Endometrial microvascular endothelial cells (primary cell): ENCODE data around the gene TGM2. TPM values are rescaled to one million over a fixed set of nuclear protein-coding genes. Genes with fewer than 3 reads are reported as not detected.

Experiments
- in situ Hi-C: cut with HindIII; loops from 2 replicates; pipeline ENCODE4 v1.10.0; 2017; ENCODE audit warnings: low sequenced_read_pairs, low pct_unique_long_range_greater_than_20kb; ENCODE audit errors: inconsistent ontology term
- total RNA-seq: library from RNA; depleted of rRNA; stranded (reverse); fragments of >200 nt; gene quantifications from one replicate; pipeline ENCODE4 v1.2.3, GENCODE V29; 2015; ENCODE audit errors: inconsistent ontology term

Gene TGM2
- total RNA-seq, result 741 TPM

DNA sequence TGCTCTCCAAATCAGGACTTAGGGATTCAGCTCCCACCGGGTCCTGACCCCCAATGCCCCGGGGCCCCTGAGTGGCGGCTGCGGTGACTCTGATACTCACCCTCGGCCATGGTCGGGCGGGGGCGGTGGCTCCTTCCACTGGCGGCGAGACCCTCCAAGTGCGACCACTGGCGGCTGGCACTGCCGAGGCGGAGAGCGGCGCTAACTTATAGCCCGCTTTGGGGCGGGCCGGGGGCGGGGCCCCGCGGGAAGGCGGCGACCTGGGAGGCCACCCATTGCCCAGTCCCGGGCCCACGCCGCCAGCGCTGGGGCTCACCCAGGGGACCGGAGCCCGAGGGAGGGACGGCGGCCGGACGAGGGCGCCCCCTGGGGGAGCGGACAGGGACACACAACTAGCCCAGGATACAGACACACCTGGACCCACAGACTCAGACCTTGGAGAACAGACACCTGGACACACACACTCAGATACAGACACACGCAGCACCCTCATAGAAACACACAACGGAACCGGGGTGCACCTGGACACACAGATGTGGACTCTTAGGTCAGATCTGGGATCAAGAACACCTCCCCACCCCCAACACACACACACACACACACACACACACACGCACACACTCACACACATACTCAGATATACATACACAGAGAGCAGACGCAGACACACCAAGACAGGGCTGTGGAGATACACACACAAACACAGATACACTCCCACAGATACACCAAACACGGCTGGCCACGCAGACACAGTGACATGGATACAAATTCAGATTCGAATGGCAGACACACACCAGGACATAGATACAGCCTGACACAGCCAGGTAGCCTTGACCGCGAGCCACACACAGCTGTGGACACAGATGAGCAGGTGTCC lies at the start of gene TGM2:
Gene TGM2, minus strand, starts transcription at position 182 of the 877 bp plus-strand sequence. Its CDS starts 72 bp downstream, at position 110.
- in situ Hi-C loops, result loop anchor here (10.0 kb wide), 1 partner anchor 91 kb away; no protein-coding TSS in a partner anchor

DNA sequence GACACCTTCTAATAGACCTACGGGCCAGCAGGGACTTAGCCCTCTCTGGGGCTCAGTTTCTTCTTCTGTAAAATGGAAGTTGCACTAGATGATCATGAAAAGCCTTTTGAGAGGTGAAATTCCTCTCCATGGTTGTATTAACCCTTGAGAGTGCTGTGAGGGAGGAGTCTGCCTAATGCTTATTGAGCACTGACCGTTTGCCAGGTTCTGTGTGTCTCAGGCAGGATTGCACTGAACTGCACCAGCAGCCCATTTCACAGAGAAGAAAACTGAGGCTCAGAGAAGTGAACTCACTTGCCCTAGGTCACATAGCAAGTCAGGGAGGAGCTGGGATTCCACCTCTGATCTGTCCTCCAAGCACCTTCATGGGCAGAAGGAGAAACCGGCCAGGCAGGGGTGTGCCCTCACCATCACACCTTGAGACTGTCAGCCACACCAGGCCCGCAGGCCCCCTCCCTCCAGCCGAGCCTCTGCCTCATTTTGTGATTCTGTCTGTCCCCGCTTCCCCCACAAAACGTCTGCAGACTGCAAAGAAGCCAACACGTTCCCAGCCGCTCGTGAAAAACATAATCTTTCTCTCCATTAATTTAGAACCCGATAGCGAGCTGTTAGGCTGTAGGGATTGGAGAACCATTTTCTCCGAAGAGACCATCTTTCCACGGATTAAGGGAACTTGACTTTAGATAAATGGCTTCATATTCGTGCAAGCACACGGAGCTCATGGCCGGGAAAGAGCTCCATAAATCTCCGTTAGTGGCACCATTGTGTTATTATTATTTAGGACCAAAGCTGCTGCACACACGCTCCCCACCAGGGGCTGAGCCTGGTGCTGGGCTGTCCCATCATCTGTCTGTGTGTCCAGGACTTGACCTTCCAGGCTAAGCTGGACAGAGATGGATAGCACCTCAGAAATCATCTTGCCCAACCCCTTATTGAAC lies 49.5 kb upstream of the TGM2 start:
- in situ Hi-C loops, result no loop called here

DNA sequence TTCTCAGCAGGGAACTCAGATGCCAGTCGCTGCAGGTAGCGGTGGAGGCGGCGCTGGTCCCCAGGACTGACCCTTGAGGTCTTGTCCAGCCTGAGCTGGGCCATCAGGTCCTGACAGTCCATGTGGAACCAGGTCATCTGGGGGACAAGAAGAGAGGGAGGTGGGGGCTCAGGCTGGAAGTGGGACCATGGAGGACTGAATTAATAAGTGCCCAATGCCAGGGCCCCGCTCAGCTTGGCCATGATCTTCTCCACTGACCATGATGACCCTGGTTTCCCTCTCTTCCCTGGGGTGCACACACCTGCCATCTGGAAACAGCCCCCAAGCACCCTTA lies 48.5 kb upstream of the TGM2 start:
- in situ Hi-C loops, result no loop called here

DNA sequence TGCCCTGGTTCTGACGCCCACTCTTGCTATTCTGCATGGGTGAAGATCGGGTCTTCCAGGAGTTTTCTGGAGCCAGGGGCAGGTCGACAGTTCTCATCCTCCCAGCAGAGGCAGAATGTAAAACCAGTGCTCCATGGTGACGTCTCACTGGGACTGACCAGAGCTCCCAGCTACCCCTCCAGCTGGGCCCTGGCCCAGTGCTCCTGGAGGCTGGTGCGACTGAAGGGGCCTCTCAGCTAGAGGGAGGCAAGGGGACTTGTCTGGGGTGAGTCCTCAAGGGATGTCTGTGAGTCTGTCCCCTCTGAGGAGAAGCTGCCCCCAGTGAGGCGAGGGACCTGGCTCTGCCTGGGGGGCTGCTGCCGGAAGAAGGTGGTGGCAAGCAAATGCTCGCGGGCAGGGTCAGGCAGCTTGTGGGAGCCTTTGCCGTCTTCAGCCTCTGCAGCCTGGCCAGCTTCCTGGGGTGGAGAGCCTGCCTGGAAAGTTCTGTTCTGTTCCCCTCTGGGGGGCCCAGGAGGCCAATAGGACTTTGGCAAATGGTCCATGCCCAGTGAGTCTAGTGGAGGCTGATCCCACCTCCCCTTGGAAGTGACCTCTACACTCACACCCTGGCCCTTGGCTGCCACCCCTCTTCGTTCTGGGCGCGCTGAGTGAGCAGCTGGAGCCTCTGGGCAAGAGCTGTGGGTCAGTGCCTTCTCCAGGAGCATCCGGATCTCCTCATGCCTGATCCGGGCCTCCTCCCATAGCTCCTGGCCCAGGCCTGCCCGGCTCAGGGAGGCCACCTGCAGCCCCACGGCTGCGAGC lies 47.9 kb upstream of the TGM2 start:
- in situ Hi-C loops, result no loop called here

DNA sequence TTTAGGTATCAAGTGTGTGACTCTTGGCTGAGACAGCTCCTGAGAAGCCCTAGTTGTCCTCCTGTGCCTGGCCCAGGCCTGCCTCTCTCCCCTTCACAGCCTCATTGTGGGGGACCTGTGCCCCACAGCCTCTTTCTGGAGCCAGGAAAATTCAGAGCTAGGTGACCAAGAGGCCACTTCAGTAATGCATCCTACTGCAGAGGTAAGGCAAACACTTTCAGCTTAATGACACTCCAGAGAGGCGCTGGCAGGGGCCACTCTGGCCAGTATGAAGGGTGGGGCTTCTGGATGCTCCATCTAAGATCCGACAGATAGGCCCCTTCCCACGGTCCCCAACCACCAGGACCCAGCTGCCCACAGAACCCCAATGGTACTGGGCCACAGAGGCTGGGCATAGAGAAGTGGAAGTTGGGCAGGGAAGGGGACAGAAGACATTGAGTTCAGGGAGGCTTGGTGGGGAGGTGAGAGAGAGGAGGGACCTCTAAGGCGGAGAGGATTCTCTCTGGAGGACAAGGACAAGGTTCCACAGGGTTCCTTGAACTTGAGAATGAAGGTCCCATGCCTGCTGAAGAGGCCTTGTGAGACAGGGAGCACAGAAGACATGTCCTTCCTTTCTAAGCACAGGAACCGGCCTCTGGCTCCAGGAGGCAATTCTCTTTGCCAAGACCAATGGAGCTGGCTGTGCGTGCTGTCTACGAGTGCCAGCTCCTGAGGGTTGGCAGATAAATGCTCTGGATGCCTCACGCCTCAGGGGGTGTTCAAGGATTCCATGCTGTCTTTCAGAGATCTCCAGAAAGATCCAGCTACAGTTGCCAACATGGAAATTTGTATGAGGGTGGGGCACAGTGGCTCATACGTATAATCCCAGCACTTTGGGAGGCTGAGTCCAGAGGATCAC lies 46.4 kb upstream of the TGM2 start:
- in situ Hi-C loops, result no loop called here

DNA sequence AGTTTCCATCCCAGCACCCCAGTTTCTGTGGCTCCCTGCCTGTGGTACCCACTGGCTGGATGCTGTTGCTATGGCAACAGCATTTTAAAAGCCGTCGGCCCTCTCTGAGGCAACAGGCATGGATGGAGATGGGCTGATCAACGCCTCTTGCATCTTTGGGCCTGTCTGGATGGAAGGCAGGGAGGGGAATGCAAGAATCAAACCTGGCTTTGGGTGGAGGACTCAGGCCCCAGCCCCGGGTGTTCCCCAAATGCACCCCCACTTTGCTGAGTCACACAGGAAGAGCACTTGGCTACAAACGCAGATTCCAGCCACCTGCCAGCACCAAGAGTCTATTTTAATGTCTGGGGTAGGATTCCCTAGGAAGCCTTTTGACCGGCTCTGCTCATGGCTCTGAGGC lies 45.7 kb upstream of the TGM2 start:
- in situ Hi-C loops, result no loop called here

DNA sequence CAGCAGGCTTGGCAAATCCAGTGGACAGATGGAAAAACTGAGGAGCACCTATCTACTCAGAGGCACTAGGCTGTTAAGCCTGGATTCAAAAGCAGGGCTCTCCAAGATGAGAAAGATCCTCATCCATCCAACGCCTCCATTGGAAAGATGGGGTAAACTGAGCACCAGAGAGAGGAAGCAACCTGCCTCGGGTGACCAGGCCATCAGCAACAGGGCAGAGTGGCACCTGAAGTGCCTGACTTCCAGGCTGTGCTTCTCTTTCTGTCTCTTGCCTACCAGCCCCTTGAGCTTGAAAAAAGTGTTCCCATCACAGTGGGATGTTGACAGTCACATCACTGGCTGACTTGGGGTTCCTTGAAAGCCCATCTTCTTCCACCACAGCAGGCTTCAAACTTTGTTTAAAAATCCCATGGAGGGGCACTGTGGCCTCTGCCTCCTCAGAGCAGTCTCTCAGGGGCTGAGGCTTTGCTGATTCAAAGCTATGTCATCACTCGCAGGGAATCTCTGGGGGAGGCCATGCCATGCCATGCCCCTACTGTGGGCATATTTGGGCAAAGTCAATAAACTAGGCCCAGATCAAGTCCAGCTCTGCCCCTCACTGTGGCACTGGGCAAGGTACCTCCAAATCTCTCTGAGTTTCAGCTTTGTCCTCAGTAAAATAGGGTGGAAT lies 44.8 kb upstream of the TGM2 start:
- in situ Hi-C loops, result no loop called here

DNA sequence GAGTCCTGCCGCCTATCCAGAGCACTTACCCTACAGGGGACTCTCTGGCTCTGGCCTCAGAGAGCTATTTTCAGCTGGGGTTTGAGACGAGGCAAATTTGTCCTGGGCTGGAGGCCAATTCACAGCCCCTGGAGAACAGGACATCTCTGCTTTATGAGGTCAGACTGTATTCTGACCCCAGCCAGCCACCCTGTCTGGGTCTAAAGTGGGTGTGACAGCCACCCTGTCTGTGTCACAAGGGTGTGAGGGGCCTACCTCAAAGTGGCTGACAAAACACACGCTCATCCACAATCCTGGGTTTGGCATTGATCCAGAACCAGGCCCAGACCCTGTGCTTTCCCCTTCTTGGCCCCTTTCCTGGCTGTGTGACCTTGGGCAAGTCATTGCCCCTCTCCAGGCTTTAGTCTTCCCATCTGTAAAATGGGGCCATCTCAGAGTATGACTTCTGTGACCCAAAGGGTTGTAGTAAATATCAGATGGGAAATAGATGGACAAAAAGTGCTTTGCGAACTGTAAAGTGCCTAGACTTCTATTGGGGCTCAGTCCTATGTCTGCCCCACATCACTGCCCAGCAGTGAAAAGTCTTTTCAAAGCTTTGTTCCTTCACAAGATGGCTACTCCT lies 44.1 kb upstream of the TGM2 start:
- in situ Hi-C loops, result no loop called here

DNA sequence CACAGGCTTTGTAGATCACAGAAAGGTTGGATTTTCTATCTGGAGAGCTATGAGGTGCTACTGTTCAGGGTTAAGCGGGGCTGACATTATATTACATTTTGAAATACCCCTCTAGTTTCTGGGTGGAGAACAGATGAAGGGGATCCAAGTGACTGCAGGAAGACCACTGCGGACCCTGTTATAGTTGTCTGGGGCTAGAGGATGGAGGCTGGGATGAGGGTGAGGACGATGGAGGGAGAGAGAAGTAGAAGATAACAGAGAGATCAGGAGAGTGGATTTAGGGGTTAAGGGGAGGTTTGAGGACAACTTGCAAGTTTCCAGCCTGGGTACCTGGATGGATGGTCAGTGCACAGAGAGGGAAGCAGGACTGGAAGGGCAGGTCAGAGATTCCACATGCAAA lies 43.5 kb upstream of the TGM2 start:
- in situ Hi-C loops, result no loop called here

DNA sequence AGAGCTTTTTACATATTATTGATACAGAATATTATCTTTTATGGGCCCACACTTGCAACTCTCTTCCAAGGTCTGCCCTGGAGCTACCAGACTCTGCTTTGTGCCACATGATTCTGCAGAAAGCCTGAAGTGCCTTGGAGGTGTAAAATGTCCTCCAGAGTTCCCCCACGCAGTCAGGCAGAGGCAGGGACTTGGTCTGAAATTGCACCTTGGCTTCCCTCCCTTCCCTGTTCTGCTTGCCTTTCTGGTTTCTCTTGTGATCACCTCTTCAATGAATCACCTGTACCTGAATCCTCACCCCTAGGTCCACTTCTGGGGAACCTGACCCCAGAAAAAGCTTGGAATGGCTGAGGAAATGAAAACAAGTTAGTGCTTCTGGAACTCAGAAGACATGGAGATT lies 43.0 kb upstream of the TGM2 start:
- in situ Hi-C loops, result no loop called here

DNA sequence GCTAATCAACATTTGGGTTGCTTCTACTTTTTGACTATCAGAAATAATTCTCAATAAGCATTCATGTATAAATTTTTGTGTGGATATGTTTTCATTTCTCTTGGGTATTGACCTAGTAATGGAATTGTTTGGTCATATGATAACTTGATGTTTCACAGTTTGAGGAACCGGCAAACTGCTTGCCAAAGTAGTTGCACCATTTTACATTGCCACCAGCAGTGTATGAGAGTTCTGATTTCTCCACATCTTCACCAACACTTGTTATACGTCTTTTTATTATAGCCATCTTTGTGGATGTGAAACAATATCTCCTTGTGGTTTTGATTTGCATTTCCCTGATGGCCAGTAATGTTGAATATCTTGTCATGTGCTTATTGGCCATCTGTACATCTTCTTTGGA lies 42.6 kb upstream of the TGM2 start:
- in situ Hi-C loops, result no loop called here

DNA sequence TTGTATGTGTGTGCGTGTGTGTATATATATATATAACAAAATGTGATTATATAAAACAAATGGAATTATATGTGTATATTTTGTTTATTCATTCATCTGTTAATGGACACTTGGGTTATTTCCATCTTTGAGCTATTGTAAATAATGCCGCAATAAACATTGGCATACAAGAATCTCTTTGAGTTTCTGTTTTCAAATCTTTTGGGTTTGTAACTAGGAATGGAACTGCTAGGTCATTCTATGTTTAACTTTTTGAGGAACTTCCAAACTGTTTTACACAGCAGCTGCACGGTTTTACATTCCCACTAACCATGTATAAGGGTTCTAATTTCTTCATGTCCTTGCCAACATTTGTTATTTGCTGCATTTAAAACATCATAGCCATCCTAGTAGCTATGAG lies 39.9 kb upstream of the TGM2 start:
- in situ Hi-C loops, result no loop called here

DNA sequence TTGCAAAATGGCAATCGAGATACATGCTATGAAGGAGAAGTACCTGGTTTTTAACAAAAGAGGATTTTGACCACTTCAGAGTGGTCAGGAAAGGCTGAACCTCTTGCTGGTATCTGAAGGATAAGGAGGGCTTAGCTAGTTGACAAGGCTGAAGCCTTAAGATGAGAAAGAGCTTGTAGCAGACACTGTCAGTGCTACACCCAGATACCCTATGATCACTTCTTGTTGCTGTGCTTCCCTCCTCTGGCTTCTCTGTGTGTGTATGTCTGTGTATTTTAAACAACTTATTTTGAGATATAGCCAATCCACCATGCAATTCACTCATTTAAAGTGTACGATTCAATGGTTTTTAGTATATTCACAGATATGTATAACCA lies 38.9 kb upstream of the TGM2 start:
- in situ Hi-C loops, result no loop called here

DNA sequence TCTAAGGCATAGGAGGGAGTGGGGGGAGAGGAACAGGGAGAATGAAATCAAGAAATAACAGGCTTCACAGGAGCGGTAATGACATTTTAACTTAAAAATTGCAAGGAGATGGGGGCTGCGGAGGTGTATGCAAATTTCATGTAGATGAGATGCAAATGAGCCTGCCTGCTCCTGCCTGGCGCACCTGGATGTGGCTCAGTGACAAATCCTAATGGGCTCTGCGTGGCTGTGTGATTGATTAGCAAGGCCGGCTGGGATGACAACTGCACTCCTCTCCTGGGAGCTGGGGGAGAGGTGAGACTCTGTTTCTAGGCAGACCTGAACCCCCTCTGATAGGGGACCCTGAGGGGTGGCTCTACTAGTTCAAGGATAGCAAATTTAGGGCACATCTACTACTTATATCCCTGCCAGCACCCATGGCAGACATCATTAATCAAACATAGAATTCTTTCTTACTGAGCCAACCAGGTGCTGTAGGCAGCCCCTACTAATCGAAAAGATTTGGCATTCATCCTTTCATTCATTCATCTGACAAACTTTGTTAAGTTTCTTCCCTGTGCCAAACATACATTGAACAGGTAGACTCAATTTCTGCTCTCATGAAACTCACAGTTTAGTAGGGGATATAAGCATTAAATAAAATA lies 38.4 kb upstream of the TGM2 start:
- in situ Hi-C loops, result no loop called here

DNA sequence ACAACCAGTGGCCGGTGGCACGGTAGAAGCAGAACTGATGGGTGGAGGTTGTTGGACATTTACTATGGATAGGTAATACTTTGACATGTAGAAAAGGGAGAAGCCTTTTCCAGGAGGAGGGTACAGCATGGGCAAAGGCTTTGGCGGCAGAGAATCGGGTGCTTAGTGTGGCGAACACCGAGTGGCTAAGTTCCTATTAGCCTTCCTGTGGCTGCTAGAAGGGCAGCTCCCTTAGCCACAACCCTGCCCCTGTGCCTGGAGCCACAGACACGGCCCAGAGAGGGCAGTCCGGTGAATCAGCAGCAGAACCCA lies 37.9 kb upstream of the TGM2 start:
- in situ Hi-C loops, result no loop called here

DNA sequence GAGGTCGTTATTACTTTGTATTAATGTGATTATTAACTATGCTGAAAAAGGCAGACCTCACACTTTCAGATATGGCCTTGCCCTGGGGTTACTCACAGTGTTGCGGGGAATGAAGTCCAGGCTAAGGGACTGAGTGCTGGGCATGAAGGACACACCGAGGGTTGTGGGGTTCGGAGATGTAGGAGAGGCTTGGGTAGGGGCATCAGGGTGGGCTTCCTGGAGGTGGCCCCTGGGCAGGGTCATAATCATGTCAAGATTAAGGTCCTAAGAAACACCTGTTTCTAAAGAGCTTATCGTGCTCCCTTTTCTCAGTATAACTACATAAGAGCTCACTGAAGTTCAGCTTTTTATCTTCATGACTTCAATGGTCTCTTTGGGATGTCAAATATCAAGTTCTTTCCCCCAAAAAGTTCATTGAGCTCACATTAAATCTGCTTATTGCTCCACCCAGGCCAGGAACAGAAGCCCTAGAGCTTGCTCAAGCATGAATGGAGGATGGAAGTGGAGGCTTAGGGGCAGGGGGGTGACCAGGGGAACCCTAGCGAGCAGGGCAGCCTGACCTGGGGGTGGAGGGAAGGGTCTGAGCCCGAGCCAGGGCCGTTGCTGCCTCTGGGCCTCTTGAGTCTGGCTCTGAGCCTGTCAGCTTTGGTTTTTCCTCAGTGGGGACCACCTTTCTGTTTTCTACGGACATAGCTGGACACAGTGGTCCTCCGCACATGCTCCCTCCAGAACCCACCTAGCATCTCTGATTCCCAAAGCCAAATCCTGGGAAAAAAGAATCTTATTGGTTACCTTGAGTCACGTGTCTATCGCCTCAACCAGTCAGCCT lies 37.3 kb upstream of the TGM2 start:
- in situ Hi-C loops, result no loop called here
